ENCODE measurements around the gene RAD51AP1.

Gene RAD51AP1

GRCh38 chr12:4558171-4558570, 19.5 kb downstream of the RAD51AP1 start:
- no peaks in the 10 kb centered on the region for H3K27me3 ChIP-seq (ENCODE audit: low read depth, low read length)
- H3K27ac ChIP-seq (ENCODE audit: low read length): no peak overlapping the region
- peaks cover 28% of the 10 kb centered on the region for H3K36me3 ChIP-seq (replicated peaks; ENCODE audit: low read depth, low read length)
- no peaks in the 10 kb centered on the region for H3K4me1 ChIP-seq (ENCODE audit: low read length)
- no peak overlapping the region for H3K4me3 ChIP-seq (ENCODE audit: low read length)
- no peaks in the 10 kb centered on the region for H3K79me2 ChIP-seq (ENCODE audit: low read length)
- H3K9ac ChIP-seq (ENCODE audit: low read length): no peak overlapping the region
- no peak overlapping the region for H3K4me2 ChIP-seq (ENCODE audit: low read length)
- H3K9me3 ChIP-seq (ENCODE audit: insufficient read depth, low read length): no peaks in the 10 kb centered on the region
- no peak for TF ChIP-seq EZH2phosphoT487 (IDR thresholded peaks at IDR 0.05; ENCODE audit: low read depth)
- no peak for TF ChIP-seq CTCF (IDR thresholded peaks at IDR 0.05; ENCODE audit: low read depth, low read length)
- no peak overlapping the region for H2AFZ ChIP-seq (ENCODE audit: low read depth, low read length)
- H4K20me1 ChIP-seq (ENCODE audit: insufficient read depth, low read length): no peaks in the 10 kb centered on the region

- Histone ChIP-seq H3K36me3 (replicated peaks; ENCODE audit: low read depth, low read length) (peaks cover 13% of the 10 kb centered on the region), H4K20me1 (ENCODE audit: insufficient read depth, low read length) (no peaks in the 10 kb centered on the region), H3K4me1 (ENCODE audit: low read length) (peaks cover 33% of the 10 kb centered on the region), H3K27ac (ENCODE audit: low read length) (no peak within 1 kb of the TSS), H2AFZ (ENCODE audit: low read depth, low read length) (no peak within 1 kb of the TSS), H3K79me2 (ENCODE audit: low read length) (no peaks in the 10 kb centered on the region), H3K4me2 (ENCODE audit: low read length) (no peak within 1 kb of the TSS), H3K27me3 (ENCODE audit: low read depth, low read length) (no peaks in the 10 kb centered on the region), H3K9ac (ENCODE audit: low read length) (no peak within 1 kb of the TSS), H3K4me3 (ENCODE audit: low read length) (no peak within 1 kb of the TSS), H3K9me3 (ENCODE audit: insufficient read depth, low read length) (no peaks in the 10 kb centered on the region)
- TF ChIP-seq CTCF (IDR thresholded peaks at IDR 0.05; ENCODE audit: low read depth, low read length) (no peak), EZH2phosphoT487 (IDR thresholded peaks at IDR 0.05; ENCODE audit: low read depth) (no peak)
These were observed 23.5 kb downstream of the RAD51AP1 start, which contains the start of gene DYRK4 for GRCh38 chr12:4562034-4562657. TSS of gene DYRK4 (plus strand) at chr12:4562208. CDS start at chr12:4562246, 38 bp downstream.

GRCh38 chr12:4563336-4563735, 24.6 kb downstream of the RAD51AP1 start:
- Histone ChIP-seq H3K27me3 (ENCODE audit: low read depth, low read length) (no peaks in the 10 kb centered on the region), H3K4me1 (ENCODE audit: low read length) (peaks cover 45% of the 10 kb centered on the region), H3K27ac (ENCODE audit: low read length) (0 out of 2 replicates have a peak overlapping the region, but pooled peaks have one; percentile 4), H4K20me1 (ENCODE audit: insufficient read depth, low read length) (no peaks in the 10 kb centered on the region), H3K4me2 (ENCODE audit: low read length) (no peak overlapping the region), H3K4me3 (ENCODE audit: low read length) (no peak overlapping the region), H3K9ac (ENCODE audit: low read length) (no peak overlapping the region), H3K79me2 (ENCODE audit: low read length) (no peaks in the 10 kb centered on the region), H3K36me3 (replicated peaks; ENCODE audit: low read depth, low read length) (peaks cover 9% of the 10 kb centered on the region), H2AFZ (ENCODE audit: low read depth, low read length) (no peak overlapping the region), H3K9me3 (ENCODE audit: insufficient read depth, low read length) (no peaks in the 10 kb centered on the region)
- no peak for TF ChIP-seq EZH2phosphoT487 (IDR thresholded peaks at IDR 0.05; ENCODE audit: low read depth)
- no peak for TF ChIP-seq CTCF (IDR thresholded peaks at IDR 0.05; ENCODE audit: low read depth, low read length)

- TF ChIP-seq CTCF (IDR thresholded peaks at IDR 0.05; ENCODE audit: low read depth, low read length) (no peak), EZH2phosphoT487 (IDR thresholded peaks at IDR 0.05; ENCODE audit: low read depth) (no peak)
- H3K4me2 ChIP-seq (ENCODE audit: low read length): peak overlapping the region; percentile 84
- H3K9me3 ChIP-seq (ENCODE audit: insufficient read depth, low read length): no peaks in the 10 kb centered on the region
- H3K27ac ChIP-seq (ENCODE audit: low read length): peak overlapping the region; percentile 98
- H3K27me3 ChIP-seq (ENCODE audit: low read depth, low read length): no peaks in the 10 kb centered on the region
- H4K20me1 ChIP-seq (ENCODE audit: insufficient read depth, low read length): no peaks in the 10 kb centered on the region
- no peaks in the 10 kb centered on the region for H3K79me2 ChIP-seq (ENCODE audit: low read length)
- peak overlapping the region; percentile 58 for H3K4me3 ChIP-seq (ENCODE audit: low read length)
- peaks cover 50% of the 10 kb centered on the region for H3K4me1 ChIP-seq (ENCODE audit: low read length)
- H3K36me3 ChIP-seq (replicated peaks; ENCODE audit: low read depth, low read length): peaks cover 9% of the 10 kb centered on the region
- H2AFZ ChIP-seq (ENCODE audit: low read depth, low read length): no peak overlapping the region
- peak overlapping the region; percentile 53 for H3K9ac ChIP-seq (ENCODE audit: low read length)
These were observed 26.1 kb downstream of the RAD51AP1 start for GRCh38 chr12:4564818-4565217.
